ENCODE data around the gene HTR2A. TPM values are rescaled to one million over a fixed set of nuclear protein-coding genes. Genes with fewer than 3 reads are reported as not detected.

The HTR2A gene
- total RNA-seq (under 1 TPM in 2 of 6 donors, not detected in 4; 0.03 to 0.18 TPM), polyA plus RNA-seq (under 1 TPM in 1 of 2 donors, not detected in 1; 0.08 TPM)

DNA sequence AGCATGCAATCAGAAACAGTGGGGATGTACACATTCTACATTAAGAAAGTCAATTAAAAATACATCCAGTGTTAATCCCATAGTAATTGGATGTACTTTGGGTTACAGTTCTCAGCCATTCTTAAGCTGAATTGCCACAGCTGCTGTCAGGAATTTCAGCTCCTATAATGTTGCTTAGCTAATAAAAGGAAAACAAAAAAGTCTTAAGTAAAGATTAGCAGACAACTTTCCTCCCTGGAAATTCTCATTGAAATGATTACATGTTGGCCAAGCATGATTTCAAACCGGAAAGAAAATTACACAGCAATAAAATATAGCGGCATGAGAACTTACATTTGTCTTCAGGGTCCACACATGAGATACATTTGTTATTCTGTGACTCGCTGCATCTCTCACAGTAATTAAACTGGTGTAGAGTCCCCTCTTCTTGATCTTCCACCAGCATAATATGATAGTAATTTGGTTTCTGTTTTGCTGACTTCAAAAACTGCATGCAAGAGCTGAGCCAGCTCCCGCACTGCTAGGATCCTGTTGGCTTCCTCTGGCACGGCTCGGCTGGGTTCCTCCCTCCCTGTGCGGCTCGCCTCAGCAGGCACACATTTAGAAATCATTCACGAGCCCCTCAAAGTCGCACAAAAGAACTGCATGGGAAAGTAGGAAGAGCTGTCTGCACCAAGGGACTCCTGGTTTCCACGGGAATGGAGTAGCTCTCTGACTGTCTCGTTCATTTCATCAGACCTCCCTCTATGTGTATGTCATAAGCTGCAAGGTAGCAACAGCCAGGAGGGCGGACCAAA lies at the start of gene HTR2A:
TSS of gene HTR2A (minus strand) at position 713 of the 797 bp plus-strand sequence. CDS start 1,147 bp downstream, outside the sequence.
- WGBS, 2 donors: 13 to 15% methylated on average over 13 of the region's 13 CpGs
- Histone ChIP-seq H3K9me3 (no peaks in the 10 kb centered on the region), H3K4me3 (peak within 1 kb of the TSS in 2 of 4 donors; percentile 22 to 23), H3K27ac (no peak within 1 kb of the TSS), H3K27me3 (no peaks in the 10 kb centered on the region), H3K36me3 (no peaks in the 10 kb centered on the region), H3K4me1 (no peaks in the 10 kb centered on the region)
- intact Hi-C loops (cut with DNase I): no loop called here
- FAIRE-seq (no peak), ATAC-seq (peak in 3 of 4 donors; percentile 37 to 44 (median 44)), DNase-seq (peak in 3 of 6 donors; percentile 18 to 67 (median 45))
- TF ChIP-seq CTCF (IDR thresholded peaks at IDR 0.05): no peak

- DNase-seq: no peak
- H3K9me3 ChIP-seq: no peaks in the 10 kb centered on the region
- H3K36me3 ChIP-seq: no peaks in the 10 kb centered on the region
- no peak overlapping the region for H3K27ac ChIP-seq
- H3K4me3 ChIP-seq: no peak overlapping the region
- H3K27me3 ChIP-seq: no peaks in the 10 kb centered on the region
- no peak for TF ChIP-seq CTCF (IDR thresholded peaks at IDR 0.05)
- H3K4me1 ChIP-seq: no peaks in the 10 kb centered on the region
- no peak for ATAC-seq
- intact Hi-C loops (cut with DNase I): no loop called here
- FAIRE-seq: no peak
- WGBS, 2 donors: 88 to 91% methylated on average over 4 of the region's 4 CpGs
Observed at GRCh38 chr13:46936525-46936924, 39.7 kb upstream of the HTR2A start.

- Histone ChIP-seq H3K27me3 (no peaks in the 10 kb centered on the region), H3K27ac (no peak overlapping the region), H3K4me1 (no peaks in the 10 kb centered on the region), H3K4me3 (no peak overlapping the region), H3K9me3 (no peaks in the 10 kb centered on the region), H3K36me3 (no peaks in the 10 kb centered on the region)
- ATAC-seq (no peak), FAIRE-seq (no peak), DNase-seq (no peak)
- no peak for TF ChIP-seq CTCF (IDR thresholded peaks at IDR 0.05)
- intact Hi-C loops (cut with DNase I): no loop called here
- whole genome bisulfite sequencing, 2 donors: 44 to 63% methylated on average over 1 of the region's 1 CpG
Observed at GRCh38 chr13:46934749-46935148, 37.9 kb upstream of the HTR2A start.

DNA sequence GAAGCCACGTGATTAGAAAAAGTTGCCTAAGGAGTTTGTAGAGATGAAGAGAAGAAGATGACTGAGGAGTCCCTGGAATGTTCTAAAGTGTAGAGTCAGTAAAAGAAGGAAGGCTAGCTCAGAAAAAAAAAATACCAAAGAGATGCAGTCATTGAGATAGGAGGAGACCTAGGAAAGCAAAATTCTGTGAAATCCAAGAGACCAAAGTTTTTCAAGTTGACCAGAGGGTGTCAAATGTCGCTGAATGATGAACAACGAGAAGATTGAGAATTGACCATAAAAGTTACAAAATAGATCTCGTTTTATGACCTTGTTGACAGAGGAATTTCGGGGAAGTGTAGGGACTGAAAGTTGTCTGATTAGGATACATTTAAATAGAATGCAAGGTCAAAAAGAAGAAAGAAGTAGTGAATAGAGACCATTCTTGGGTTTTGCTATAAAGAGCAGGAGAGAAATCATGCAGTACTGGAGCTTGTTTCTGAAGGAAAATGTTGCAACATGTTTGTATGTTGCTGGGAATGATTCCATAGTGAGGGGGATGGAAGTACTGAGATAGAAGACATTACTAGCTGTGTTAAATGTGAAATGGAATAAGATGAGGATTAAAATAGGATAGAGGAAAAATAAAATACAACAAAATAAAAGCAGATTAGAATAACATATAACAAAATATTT lies 30.2 kb upstream of the HTR2A start:
- H3K27ac ChIP-seq: no peak overlapping the region
- H3K9me3 ChIP-seq: no peaks in the 10 kb centered on the region
- no peaks in the 10 kb centered on the region for H3K36me3 ChIP-seq
- ATAC-seq (peak in 1 of 4 donors; percentile 31), DNase-seq (no peak), FAIRE-seq (no peak)
- intact Hi-C loops (cut with DNase I): no loop called here
- H3K4me1 ChIP-seq: no peaks in the 10 kb centered on the region
- WGBS, 2 donors: 46 to 62% methylated on average over 5 of the region's 5 CpGs
- no peaks in the 10 kb centered on the region for H3K27me3 ChIP-seq
- H3K4me3 ChIP-seq: no peak overlapping the region
- no peak for TF ChIP-seq CTCF (IDR thresholded peaks at IDR 0.05)

Data from pancreas (tissue), 10 donors.